GM19438 (cell line): ENCODE results near the gene SMAD4.
"Not testable (repeated sequence)": the region's sequence is repeated elsewhere in the genome, so short reads cannot be mapped to it uniquely, and the experiment has no call there.

ENCODE experiments used
- ATAC-seq: cut with Tn5 transposase; IDR thresholded peaks from one replicate; pipeline ENCODE4 v1.9.1; 2021; ENCODE audit warnings: low read depth; ENCODE audit not compliant: unreplicated experiment

The SMAD4 gene

GRCh38 chr18:51029694-51030536, at the start of gene SMAD4:
Gene SMAD4 (plus strand): TSS chr18:51030213. CDS start chr18:51047047, 16,834 bp downstream.
- ATAC-seq, result peak; percentile 78

GRCh38 chr18:50981381-50981780, 48.6 kb upstream of the SMAD4 start:
- no peak for ATAC-seq

GRCh38 chr18:50982086-50982801, 47.8 kb upstream of the SMAD4 start:
- ATAC-seq, result no peak

GRCh38 chr18:50982802-50983179, 47.2 kb upstream of the SMAD4 start:
- no peak for ATAC-seq

- ATAC-seq, result no peak
Observed at GRCh38 chr18:50986360-50987087, 43.5 kb upstream of the SMAD4 start.

- ATAC-seq, result no peak
Observed at GRCh38 chr18:50987261-50987660, 42.8 kb upstream of the SMAD4 start.

- no peak for ATAC-seq
Observed at GRCh38 chr18:50989711-50990110, 40.3 kb upstream of the SMAD4 start.

- ATAC-seq, result no peak
Observed at GRCh38 chr18:50992351-50992762, 37.7 kb upstream of the SMAD4 start.

- no peak for ATAC-seq
Observed at GRCh38 chr18:50994031-50994430, 36.0 kb upstream of the SMAD4 start.

- ATAC-seq, result not testable (repeated sequence)
Observed at GRCh38 chr18:51003174-51003573, 26.8 kb upstream of the SMAD4 start.

GRCh38 chr18:51006061-51006818, 23.8 kb upstream of the SMAD4 start:
- no peak for ATAC-seq

- ATAC-seq, result no peak
Observed at GRCh38 chr18:51006948-51007789, 22.8 kb upstream of the SMAD4 start.

GRCh38 chr18:51007790-51008139, 22.2 kb upstream of the SMAD4 start:
- no peak for ATAC-seq

- ATAC-seq, result no peak
Observed at GRCh38 chr18:51009072-51009471, 20.9 kb upstream of the SMAD4 start.

- ATAC-seq, result no peak
Observed at GRCh38 chr18:51010218-51010617, 19.8 kb upstream of the SMAD4 start.

GRCh38 chr18:51011709-51012108, 18.3 kb upstream of the SMAD4 start:
- ATAC-seq, result no peak

GRCh38 chr18:51012441-51012840, 17.6 kb upstream of the SMAD4 start:
- ATAC-seq, result no peak

- no peak for ATAC-seq
Observed at GRCh38 chr18:51013259-51013658, 16.8 kb upstream of the SMAD4 start.

- no peak for ATAC-seq
Observed at GRCh38 chr18:51017140-51017879, 12.7 kb upstream of the SMAD4 start.
